HCT116 (cell line): ENCODE measurements around the gene SHC4. TPM values are rescaled to one million over a fixed set of nuclear protein-coding genes. Genes with fewer than 3 reads are reported as not detected.
A peak's percentile ranks its signal among the peaks of the same experiment; 100 is the strongest.

Experiments used
- ATAC-seq: fragments of 200-7000 bp; cut with Tn5 transposase; 2 replicates; pipeline ENCODE4 v1.9.1; 2020; ENCODE audit warnings: mild to moderate bottlenecking, moderate library complexity
- BruUV-seq: library from RNA; stranded (reverse); fragments of 400-500 nt; replicated peaks from 2 replicates; lab custom pipeline; 2021; lab: Mats Ljungman, UMichigan
- CTCF ChIA-PET: fragments of 300-600 bp; sonication (Branson Sonifier 250); formaldehyde crosslinking; loops from one replicate; lab custom pipeline; 2021; ENCODE audit warnings: antibody characterized with exemption; lab: Charles Lee
- POLR2A ChIA-PET: fragments of 300-600, 350-600 bp; sonication (Branson Sonifier 250); formaldehyde crosslinking; loops from one replicate; lab custom pipeline; 2021; ENCODE audit warnings: antibody characterized with exemption; lab: Charles Lee
- RAD21 ChIA-PET, 2 experiments: fragments of 300-600 bp; sonication (Branson Sonifier 250); formaldehyde crosslinking; loops; one replicate each; lab custom pipeline; 2023; ENCODE audit warnings: low total read pairs in 2 of 2; ENCODE audit not compliant: uncharacterized antibody in 2 of 2, unreplicated experiment in 2 of 2, low non-redundant PET in 1 of 2; lab: Charles Lee
- DNase-seq: peaks from one replicate; pipeline ENCODE4 v3.0.0-alpha.2; 2010; ENCODE audit warnings: low read depth, low spot score
- H2AFZ ChIP-seq: fragments of 200-600 bp; shearing (Covaris generic), sonication (generic); 2 replicates; pipeline ENCODE4 v1.6.1; 2017; ENCODE audit warnings: low read depth, mixed run types, mixed read lengths, antibody characterized with exemption, low read length; ENCODE audit not compliant: poor library complexity, severe bottlenecking
- H3K27ac ChIP-seq: 2 replicates; pipeline ENCODE4 v1.5.1; 2012; ENCODE audit warnings: low read depth, low read length
- H3K27me3 ChIP-seq: fragments of 200-600 bp; sonication (generic); 2 replicates; pipeline ENCODE4 v1.6.1; 2016; ENCODE audit warnings: mixed run types, low read length, mixed read lengths; ENCODE audit not compliant: insufficient read depth
- H3K36me3 ChIP-seq, 2 experiments: fragments of 200-500 bp in 1 of 2; fragments of 200-600 bp in 1 of 2; sonication (Bioruptor generic) in 1 of 2; sonication (generic) in 1 of 2; 2 replicates each; pipeline versions ENCODE4 v1.5.1 to v1.6.1; 2014 to 2016; ENCODE audit warnings: low read length in 2 of 2, inconsistent platforms in 1 of 2, mixed read lengths in 1 of 2, mixed run types in 1 of 2; ENCODE audit not compliant: insufficient read depth in 2 of 2, control insufficient read depth in 1 of 2
- H3K4me1 ChIP-seq, 2 experiments: fragments of 200-600 bp in 1 of 2; sonication (generic) in 1 of 2; 2 replicates each; pipeline versions ENCODE4 v1.5.1 to v1.6.1; 2012 to 2017; ENCODE audit warnings: low read length in 2 of 2, inconsistent platforms in 1 of 2, mild to moderate bottlenecking in 1 of 2, mixed read lengths in 1 of 2, mixed run types in 1 of 2, moderate library complexity in 1 of 2; ENCODE audit not compliant: insufficient read depth in 2 of 2, control insufficient read depth in 1 of 2
- H3K4me2 ChIP-seq: fragments of 200-600 bp; sonication (generic); 2 replicates; pipeline ENCODE4 v1.6.1; 2017; ENCODE audit warnings: mixed run types, low read length, mixed read lengths
- H3K4me3 ChIP-seq, 2 experiments: fragments of 200-600 bp in 1 of 2; sonication (generic) in 1 of 2; replicated peaks in 1 of 2; 2 replicates each; pipeline ENCODE4 v1.5.1; 2011 to 2016; ENCODE audit warnings: low read length in 2 of 2, control low read depth in 1 of 2, low read depth in 1 of 2, mild to moderate bottlenecking in 1 of 2, mixed read lengths in 1 of 2, mixed run types in 1 of 2
- H3K79me2 ChIP-seq: fragments of 200-600 bp; sonication (generic); 2 replicates; pipeline ENCODE4 v1.6.1; 2017; ENCODE audit warnings: mild to moderate bottlenecking, mixed run types, low read length, moderate library complexity, mixed read lengths; ENCODE audit not compliant: insufficient read depth
- H3K9ac ChIP-seq: fragments of 200-600 bp; sonication (generic); 2 replicates; pipeline ENCODE4 v1.6.1; 2016; ENCODE audit warnings: low read length, mixed read lengths
- H3K9me2 ChIP-seq: fragments of 200-600 bp; sonication (generic), shearing (Covaris generic); 2 replicates; pipeline ENCODE4 v1.6.1; 2017; ENCODE audit warnings: mixed run types, mild to moderate bottlenecking, moderate library complexity; ENCODE audit not compliant: insufficient read depth
- H3K9me3 ChIP-seq, 2 experiments: fragments of 200-500 bp in 1 of 2; fragments of 200-600 bp in 1 of 2; sonication (Bioruptor generic) in 1 of 2; sonication (generic) in 1 of 2; 2 replicates each; pipeline ENCODE4 v1.6.1; 2014 to 2017; ENCODE audit warnings: low read length in 2 of 2, mixed read lengths in 2 of 2, inconsistent platforms in 1 of 2, low read depth in 1 of 2, mild to moderate bottlenecking in 1 of 2, mixed run types in 1 of 2, moderate library complexity in 1 of 2; ENCODE audit not compliant: control insufficient read depth in 1 of 2, insufficient read depth in 1 of 2
- H4K20me1 ChIP-seq: fragments of 200-600 bp; sonication (generic), shearing (Covaris generic); 2 replicates; pipeline ENCODE4 v1.6.1; 2017; ENCODE audit warnings: mixed run types, mild to moderate bottlenecking, moderate library complexity; ENCODE audit not compliant: insufficient read depth
- CBX3 ChIP-seq: IDR thresholded peaks from 2 replicates; pipeline ENCODE4 v1.6.1; 2012; ENCODE audit warnings: low read depth
- CEBPB ChIP-seq: IDR thresholded peaks from 2 replicates; pipeline ENCODE4 v1.6.1; 2012; ENCODE audit warnings: low read depth
- EGR1 ChIP-seq: IDR thresholded peaks from 2 replicates; pipeline ENCODE4 v1.6.1; 2012; ENCODE audit warnings: low read depth
- ELF1 ChIP-seq: IDR thresholded peaks from 2 replicates; pipeline ENCODE4 v1.6.1; 2012; ENCODE audit warnings: low read depth, borderline replicate concordance
- EZH2 ChIP-seq: fragments of 200-600 bp; sonication (generic); IDR thresholded peaks from 2 replicates; pipeline ENCODE4 v1.6.1; 2017; ENCODE audit warnings: antibody characterized with exemption, mixed run types
- EZH2phosphoT487 ChIP-seq: fragments of 200-600 bp; IDR thresholded peaks from 2 replicates; pipeline ENCODE4 v1.6.1; 2018; ENCODE audit warnings: antibody characterized with exemption, borderline replicate concordance
- FOSL1 ChIP-seq: IDR thresholded peaks from 2 replicates; pipeline ENCODE4 v1.6.1; 2012; ENCODE audit warnings: low read depth
- JUND ChIP-seq: IDR thresholded peaks from 2 replicates; pipeline ENCODE4 v1.6.1; 2012
- POLR2A ChIP-seq: IDR thresholded peaks from 2 replicates; pipeline ENCODE4 v1.7.0; 2011; ENCODE audit warnings: borderline replicate concordance; ENCODE audit not compliant: insufficient read depth, insufficient read length; ENCODE audit errors: extremely low read depth
- POLR2AphosphoS5 ChIP-seq: IDR thresholded peaks from 2 replicates; pipeline ENCODE4 v1.6.1; 2011; ENCODE audit warnings: mild to moderate bottlenecking, low read depth, low read length, moderate library complexity
- RAD21 ChIP-seq: IDR thresholded peaks from 2 replicates; pipeline ENCODE4 v1.6.1; 2012; ENCODE audit warnings: low read depth, mild to moderate bottlenecking
- SP1 ChIP-seq: IDR thresholded peaks from 2 replicates; pipeline ENCODE4 v1.6.1; 2012; ENCODE audit warnings: low read depth
- SRF ChIP-seq: IDR thresholded peaks from 2 replicates; pipeline ENCODE4 v1.6.1; 2012; ENCODE audit warnings: low read depth
- YY1 ChIP-seq: IDR thresholded peaks from 2 replicates; pipeline ENCODE4 v1.6.1; 2011; ENCODE audit warnings: low read length, low read depth, moderate library complexity, mild to moderate bottlenecking; ENCODE audit not compliant: insufficient replicate concordance; ENCODE audit errors: extremely low read depth
- ZFX ChIP-seq: fragments of 450-650 bp; IDR thresholded peaks from 2 replicates; pipeline ENCODE4 v1.6.1; 2017
- ZNF274 ChIP-seq: fragments of 200-500 bp; sonication (Bioruptor generic); IDR thresholded peaks from 2 replicates; pipeline ENCODE4 v1.6.1; 2014; ENCODE audit warnings: mild to moderate bottlenecking, low read depth, low read length, inconsistent platforms
- intact Hi-C: fragments of 100-400 bp; cut with micrococcal nuclease; formaldehyde crosslinking; loops from 2 replicates; pipeline ENCODE4 v1.10.0; 2022
- total RNA-seq: library from RNA; stranded (reverse); gene quantifications from one replicate; pipeline ENCODE4 v1.2.1, GENCODE V29; 2021; ENCODE audit not compliant: unreplicated experiment
- TF ChIP-seq, protein P1 (sequence below): IDR thresholded peaks from 2 replicates; pipeline ENCODE4 v1.6.1; 2012
- TF ChIP-seq, protein P2 (sequence below): IDR thresholded peaks from 2 replicates; pipeline ENCODE4 v1.6.1; 2012
- TF ChIP-seq, protein P3 (sequence below): IDR thresholded peaks from 2 replicates; pipeline ENCODE4 v1.6.1; 2011; ENCODE audit warnings: mild to moderate bottlenecking, low read length, moderate library complexity; ENCODE audit not compliant: insufficient replicate concordance; ENCODE audit errors: extremely low read depth
- TF ChIP-seq, protein P4 (sequence below): IDR thresholded peaks from 2 replicates; pipeline ENCODE4 v1.6.1; 2012; ENCODE audit warnings: low read depth
- TF ChIP-seq, protein P5 (sequence below), 3 experiments: fragments of 200-600 bp in 1 of 3; sonication (generic) in 1 of 3; IDR thresholded peaks in 2 of 3; conservative IDR thresholded peaks in 1 of 3; 2 replicates each; pipeline ENCODE4 v1.5.1; 2012 to 2017; ENCODE audit warnings: low read depth in 2 of 3, low read length in 2 of 3, antibody characterized with exemption in 1 of 3, borderline replicate concordance in 1 of 3, control low read depth in 1 of 3, mild to moderate bottlenecking in 1 of 3, mixed read lengths in 1 of 3, mixed run types in 1 of 3, moderate library complexity in 1 of 3; ENCODE audit not compliant: insufficient read depth in 1 of 3

Gene SHC4
- total RNA-seq, 1 experiment from 2014 or later: 0.44 TPM

DNA sequence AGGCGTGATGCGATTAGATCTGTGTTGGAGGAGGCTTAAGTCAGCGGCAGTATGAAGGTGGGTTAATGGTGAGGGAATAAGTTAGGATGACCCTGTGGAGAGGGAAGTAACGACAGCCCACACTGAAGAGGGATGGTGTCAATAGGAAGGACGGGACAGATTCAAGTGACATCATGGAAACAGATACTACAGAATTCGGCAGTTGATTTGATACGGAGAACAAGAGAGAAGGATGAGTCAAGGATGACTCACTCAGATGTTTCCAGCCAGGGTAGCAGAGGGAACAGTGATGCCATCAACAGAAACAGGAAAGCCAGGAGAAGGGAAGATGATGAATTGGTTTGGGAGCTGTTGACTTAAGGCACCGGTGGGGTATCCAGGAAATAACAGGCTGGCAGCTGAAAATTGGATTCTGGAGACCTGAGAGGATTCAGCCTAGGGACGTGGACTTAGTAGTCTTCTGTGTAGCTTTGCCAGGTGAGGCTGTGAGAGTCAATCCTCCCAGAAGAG lies 38.0 kb downstream of the SHC4 start:
- Histone ChIP-seq H3K9me2 (no peaks in the 10 kb centered on the region), H3K36me3 (no peaks in the 10 kb centered on the region), H4K20me1 (no peaks in the 10 kb centered on the region), H3K27ac (no peak overlapping the region), H3K79me2 (no peaks in the 10 kb centered on the region), H3K9ac (no peak overlapping the region), H3K4me2 (peak overlapping the region; percentile 52), H3K27me3 (no peaks in the 10 kb centered on the region), H3K9me3 (no peaks in the 10 kb centered on the region), H3K4me3 (no peak overlapping the region), H2AFZ (peak overlapping the region; percentile 79), H3K4me1 (peaks cover 7 to 14% of the 10 kb centered on the region in 2 experiments; a peak in 2 of 4 replicates)
- intact Hi-C loops: no loop called here
- POLR2A ChIA-PET: interaction anchor here (1.0 to 1.4 kb wide), 4 partner anchors 12 to 38 kb away, joined by 3 to 7 read pairs (median 5); partner anchors contain the start of gene SHC4
- BruUV-seq: no TSS peak
- ATAC-seq (peak; percentile 90), DNase-seq (peak; percentile 91)
- CTCF ChIA-PET: no interaction called here
- RAD21 ChIA-PET: no interaction called here
- peak; percentile 93 for TF ChIP-seq JUND
- TF ChIP-seq ZFX: no peak
- TF ChIP-seq ZNF274: no peak
- no peak for TF ChIP-seq EZH2phosphoT487
- peak; percentile 65 for TF ChIP-seq POLR2AphosphoS5
- no peak for TF ChIP-seq EGR1
- no peak for TF ChIP-seq ELF1
- TF ChIP-seq, protein P1, sequence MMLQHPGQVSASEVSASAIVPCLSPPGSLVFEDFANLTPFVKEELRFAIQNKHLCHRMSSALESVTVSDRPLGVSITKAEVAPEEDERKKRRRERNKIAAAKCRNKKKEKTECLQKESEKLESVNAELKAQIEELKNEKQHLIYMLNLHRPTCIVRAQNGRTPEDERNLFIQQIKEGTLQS: peak; percentile 82
- TF ChIP-seq SP1: peak; percentile 81
- no peak for TF ChIP-seq POLR2A
- peak; percentile 98 for TF ChIP-seq FOSL1
- TF ChIP-seq, protein P2, sequence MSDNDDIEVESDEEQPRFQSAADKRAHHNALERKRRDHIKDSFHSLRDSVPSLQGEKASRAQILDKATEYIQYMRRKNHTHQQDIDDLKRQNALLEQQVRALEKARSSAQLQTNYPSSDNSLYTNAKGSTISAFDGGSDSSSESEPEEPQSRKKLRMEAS: no peak
- TF ChIP-seq, protein P3, sequence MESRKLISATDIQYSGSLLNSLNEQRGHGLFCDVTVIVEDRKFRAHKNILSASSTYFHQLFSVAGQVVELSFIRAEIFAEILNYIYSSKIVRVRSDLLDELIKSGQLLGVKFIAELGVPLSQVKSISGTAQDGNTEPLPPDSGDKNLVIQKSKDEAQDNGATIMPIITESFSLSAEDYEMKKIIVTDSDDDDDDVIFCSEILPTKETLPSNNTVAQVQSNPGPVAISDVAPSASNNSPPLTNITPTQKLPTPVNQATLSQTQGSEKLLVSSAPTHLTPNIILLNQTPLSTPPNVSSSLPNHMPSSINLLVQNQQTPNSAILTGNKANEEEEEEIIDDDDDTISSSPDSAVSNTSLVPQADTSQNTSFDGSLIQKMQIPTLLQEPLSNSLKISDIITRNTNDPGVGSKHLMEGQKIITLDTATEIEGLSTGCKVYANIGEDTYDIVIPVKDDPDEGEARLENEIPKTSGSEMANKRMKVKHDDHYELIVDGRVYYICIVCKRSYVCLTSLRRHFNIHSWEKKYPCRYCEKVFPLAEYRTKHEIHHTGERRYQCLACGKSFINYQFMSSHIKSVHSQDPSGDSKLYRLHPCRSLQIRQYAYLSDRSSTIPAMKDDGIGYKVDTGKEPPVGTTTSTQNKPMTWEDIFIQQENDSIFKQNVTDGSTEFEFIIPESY: no peak
- no peak for TF ChIP-seq YY1
- peak; percentile 87 for TF ChIP-seq CBX3
- TF ChIP-seq, protein P4, sequence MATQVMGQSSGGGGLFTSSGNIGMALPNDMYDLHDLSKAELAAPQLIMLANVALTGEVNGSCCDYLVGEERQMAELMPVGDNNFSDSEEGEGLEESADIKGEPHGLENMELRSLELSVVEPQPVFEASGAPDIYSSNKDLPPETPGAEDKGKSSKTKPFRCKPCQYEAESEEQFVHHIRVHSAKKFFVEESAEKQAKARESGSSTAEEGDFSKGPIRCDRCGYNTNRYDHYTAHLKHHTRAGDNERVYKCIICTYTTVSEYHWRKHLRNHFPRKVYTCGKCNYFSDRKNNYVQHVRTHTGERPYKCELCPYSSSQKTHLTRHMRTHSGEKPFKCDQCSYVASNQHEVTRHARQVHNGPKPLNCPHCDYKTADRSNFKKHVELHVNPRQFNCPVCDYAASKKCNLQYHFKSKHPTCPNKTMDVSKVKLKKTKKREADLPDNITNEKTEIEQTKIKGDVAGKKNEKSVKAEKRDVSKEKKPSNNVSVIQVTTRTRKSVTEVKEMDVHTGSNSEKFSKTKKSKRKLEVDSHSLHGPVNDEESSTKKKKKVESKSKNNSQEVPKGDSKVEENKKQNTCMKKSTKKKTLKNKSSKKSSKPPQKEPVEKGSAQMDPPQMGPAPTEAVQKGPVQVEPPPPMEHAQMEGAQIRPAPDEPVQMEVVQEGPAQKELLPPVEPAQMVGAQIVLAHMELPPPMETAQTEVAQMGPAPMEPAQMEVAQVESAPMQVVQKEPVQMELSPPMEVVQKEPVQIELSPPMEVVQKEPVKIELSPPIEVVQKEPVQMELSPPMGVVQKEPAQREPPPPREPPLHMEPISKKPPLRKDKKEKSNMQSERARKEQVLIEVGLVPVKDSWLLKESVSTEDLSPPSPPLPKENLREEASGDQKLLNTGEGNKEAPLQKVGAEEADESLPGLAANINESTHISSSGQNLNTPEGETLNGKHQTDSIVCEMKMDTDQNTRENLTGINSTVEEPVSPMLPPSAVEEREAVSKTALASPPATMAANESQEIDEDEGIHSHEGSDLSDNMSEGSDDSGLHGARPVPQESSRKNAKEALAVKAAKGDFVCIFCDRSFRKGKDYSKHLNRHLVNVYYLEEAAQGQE: no peak
- TF ChIP-seq EZH2: no peak
- no peak for TF ChIP-seq RAD21
- TF ChIP-seq SRF: peak; percentile 62
- TF ChIP-seq, protein P5, sequence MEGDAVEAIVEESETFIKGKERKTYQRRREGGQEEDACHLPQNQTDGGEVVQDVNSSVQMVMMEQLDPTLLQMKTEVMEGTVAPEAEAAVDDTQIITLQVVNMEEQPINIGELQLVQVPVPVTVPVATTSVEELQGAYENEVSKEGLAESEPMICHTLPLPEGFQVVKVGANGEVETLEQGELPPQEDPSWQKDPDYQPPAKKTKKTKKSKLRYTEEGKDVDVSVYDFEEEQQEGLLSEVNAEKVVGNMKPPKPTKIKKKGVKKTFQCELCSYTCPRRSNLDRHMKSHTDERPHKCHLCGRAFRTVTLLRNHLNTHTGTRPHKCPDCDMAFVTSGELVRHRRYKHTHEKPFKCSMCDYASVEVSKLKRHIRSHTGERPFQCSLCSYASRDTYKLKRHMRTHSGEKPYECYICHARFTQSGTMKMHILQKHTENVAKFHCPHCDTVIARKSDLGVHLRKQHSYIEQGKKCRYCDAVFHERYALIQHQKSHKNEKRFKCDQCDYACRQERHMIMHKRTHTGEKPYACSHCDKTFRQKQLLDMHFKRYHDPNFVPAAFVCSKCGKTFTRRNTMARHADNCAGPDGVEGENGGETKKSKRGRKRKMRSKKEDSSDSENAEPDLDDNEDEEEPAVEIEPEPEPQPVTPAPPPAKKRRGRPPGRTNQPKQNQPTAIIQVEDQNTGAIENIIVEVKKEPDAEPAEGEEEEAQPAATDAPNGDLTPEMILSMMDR (IDR thresholded peaks at IDR 0.05 in 2 of 3, conservative IDR thresholded peaks at IDR 0.05 in 1 of 3; ENCODE audit: borderline replicate concordance in 1 of 3, insufficient read depth in 1 of 3, low read depth in 2 of 3, low read length in 2 of 3): no peak
- TF ChIP-seq CEBPB: peak; percentile 79
